Spleen (tissue), 11 donors: ENCODE measurements around the gene HIVEP3. TPM values are rescaled to one million over a fixed set of nuclear protein-coding genes. Genes with fewer than 3 reads are reported as not detected.
A peak's percentile ranks its signal among the peaks of the same experiment; 100 is the strongest.

Experiments used
- DNase-seq: peaks from one replicate; pipeline ENCODE4 v3.0.0-alpha.2; 2020
- H3K27ac ChIP-seq, 8 donors: fragments of 200-600 bp; sonication (generic) in 7 of 8; 1 replicate in 4 of 8; 2 replicates in 4 of 8; pipeline versions ENCODE4 v1.5.0 to v1.8.0; 2016 to 2021; ENCODE audit warnings: inconsistent platforms in 4 of 8, mild to moderate bottlenecking in 4 of 8, moderate library complexity in 1 of 8
- H3K27me3 ChIP-seq, 7 donors: fragments of 200-600 bp; sonication (generic) in 6 of 7; replicated peaks in 1 of 7; 1 replicate in 4 of 7; 2 replicates in 3 of 7; pipeline versions ENCODE4 v1.5.0 to v1.8.0; 2016 to 2021; ENCODE audit warnings: inconsistent platforms in 3 of 7, mild to moderate bottlenecking in 1 of 7
- H3K36me3 ChIP-seq, 6 donors: fragments of 200-600 bp; sonication (generic) in 5 of 6; 1 replicate in 4 of 6; 2 replicates in 2 of 6; pipeline versions ENCODE4 v1.5.0 to v1.8.0; 2016 to 2021; ENCODE audit warnings: inconsistent platforms in 2 of 6
- H3K4me1 ChIP-seq, 6 donors: fragments of 200-600 bp; sonication (generic) in 5 of 6; 1 replicate in 3 of 6; 2 replicates in 3 of 6; pipeline versions ENCODE4 v1.5.0 to v1.8.0; 2016 to 2021; ENCODE audit warnings: inconsistent platforms in 3 of 6
- H3K4me3 ChIP-seq, 8 donors: fragments of 200-600 bp; sonication (generic) in 7 of 8; 1 replicate in 4 of 8; 2 replicates in 4 of 8; pipeline versions ENCODE4 v1.5.0 to v1.8.0; 2016 to 2021; ENCODE audit warnings: inconsistent platforms in 4 of 8, mild to moderate bottlenecking in 4 of 8, moderate library complexity in 2 of 8
- H3K9me3 ChIP-seq, 8 donors: fragments of 200-600 bp; sonication (generic) in 7 of 8; 1 replicate in 4 of 8; 2 replicates in 4 of 8; pipeline versions ENCODE4 v1.5.0 to v1.8.0; 2016 to 2021; ENCODE audit warnings: inconsistent platforms in 4 of 8
- POLR2A ChIP-seq, 3 donors: fragments of 450-650 bp; IDR thresholded peaks; one replicate each; pipeline ENCODE4 v1.5.1; 2017; ENCODE audit warnings: antibody characterized with exemption in 3 of 3, mild to moderate bottlenecking in 1 of 3
- POLR2AphosphoS5 ChIP-seq, 3 donors: sonication (generic); formaldehyde crosslinking; IDR thresholded peaks; one replicate each; pipeline ENCODE4 v1.5.1; 2017; ENCODE audit warnings: antibody characterized with exemption in 3 of 3
- WGBS, 5 donors: extraction: QIAGEN DNeasy Blood & Tissue Kit in 3 of 5; methylation state at CpG; one replicate each; pipeline versions ENCODE4 v1.1.5 to v1.1.7; 2013 to 2018; 5-methylcytosine and 5-hydroxymethylcytosine counted together
- intact Hi-C: fragments of 100-400 bp; cut with DNase I; formaldehyde crosslinking; loops from one replicate; pipeline ENCODE4 v1.15.0; 2023; ENCODE audit warnings: low total_unique reads
- polyA plus RNA-seq, 3 donors: library from polyadenylated mRNA; stranded (reverse); fragments of 200-250 nt; gene quantifications; one replicate each; pipeline ENCODE4 v1.2.1, GENCODE V29; 2013
- total RNA-seq, 7 donors: library from RNA; depleted of rRNA in 3 of 7; stranded (reverse); fragments of >200 nt in 3 of 7; fragmentation: NEBNext Ultra II Directional in 4 of 7; extraction: Animal tissue kit (Norgen Biotek cat#: 25700) in 4 of 7; gene quantifications; one replicate each; pipeline versions ENCODE4 v1.1.0 to v1.2.1, GENCODE V29; 2016 to 2021
- TF ChIP-seq, protein P1 (sequence below), 11 experiments: fragments of 200-600 bp in 7 of 11; fragments of 450-650 bp in 4 of 11; sonication (generic) in 4 of 11; IDR thresholded peaks in 8 of 11; conservative IDR thresholded peaks in 3 of 11; 1 replicate in 7 of 11; 2 replicates in 4 of 11; pipeline versions ENCODE4 v1.4.0 to v1.8.0; 2016 to 2021; ENCODE audit warnings: antibody characterized with exemption in 11 of 11, inconsistent platforms in 4 of 11, mild to moderate bottlenecking in 1 of 11
- donor health status: healthy with polysubstance abuse.
- donor health status: DM: no; HTN: no; CAD: no; lungs with moderate emphysema.
- donor health status: DM: no; HTN: no; CAD: no.
- donor health status: Bipolar disorder and iron deficiency.
- donor health status: healthy.
- donor health status: DM: no; HTN: no; CAD: no.
- donor health status: DM: yes; HTN: yes; CAD: no.

The HIVEP3 gene
- total and polyA plus RNA-seq, 10 donors, result 2.4 to 21.2 (median 8.2) TPM

DNA sequence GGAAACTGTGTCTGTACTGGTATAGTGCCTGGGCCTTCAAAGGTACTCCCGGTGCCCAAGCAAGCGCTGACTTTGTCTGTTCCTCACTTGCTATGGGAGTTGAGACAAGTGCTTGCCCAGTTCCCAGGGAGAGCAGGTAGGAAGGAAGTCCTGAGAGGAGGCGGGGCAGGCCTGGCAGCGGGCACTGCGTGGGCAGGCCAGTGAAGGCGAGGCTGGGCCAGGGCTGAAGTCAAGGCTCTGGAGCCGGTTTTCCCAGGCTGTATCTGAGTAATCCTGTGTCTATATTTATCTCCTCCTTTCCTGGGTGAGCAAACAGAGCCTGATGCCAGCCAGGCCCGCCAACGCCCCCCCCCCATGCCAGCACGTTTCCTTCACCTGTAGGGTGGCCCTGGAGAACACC is 418.3 kb downstream of the HIVEP3 start:
- peaks cover 0 to 20% (median 13%) of the 10 kb centered on the region in 7 donors for H3K27me3 ChIP-seq
- H3K9me3 ChIP-seq, result no peaks in the 10 kb centered on the region
- H3K4me1 ChIP-seq, result peaks cover 0 to 37% (median 19%) of the 10 kb centered on the region in 6 donors
- no peak overlapping the region for H3K27ac ChIP-seq
- DNase-seq, result no peak
- H3K36me3 ChIP-seq, result no peaks in the 10 kb centered on the region
- intact Hi-C loops, result no loop called here
- H3K4me3 ChIP-seq, result no peak overlapping the region
- 76 to 87% (median 81%) methylated on average over 7 to 10 of the region's 10 CpGs for WGBS, 5 donors
- TF ChIP-seq, protein P1, sequence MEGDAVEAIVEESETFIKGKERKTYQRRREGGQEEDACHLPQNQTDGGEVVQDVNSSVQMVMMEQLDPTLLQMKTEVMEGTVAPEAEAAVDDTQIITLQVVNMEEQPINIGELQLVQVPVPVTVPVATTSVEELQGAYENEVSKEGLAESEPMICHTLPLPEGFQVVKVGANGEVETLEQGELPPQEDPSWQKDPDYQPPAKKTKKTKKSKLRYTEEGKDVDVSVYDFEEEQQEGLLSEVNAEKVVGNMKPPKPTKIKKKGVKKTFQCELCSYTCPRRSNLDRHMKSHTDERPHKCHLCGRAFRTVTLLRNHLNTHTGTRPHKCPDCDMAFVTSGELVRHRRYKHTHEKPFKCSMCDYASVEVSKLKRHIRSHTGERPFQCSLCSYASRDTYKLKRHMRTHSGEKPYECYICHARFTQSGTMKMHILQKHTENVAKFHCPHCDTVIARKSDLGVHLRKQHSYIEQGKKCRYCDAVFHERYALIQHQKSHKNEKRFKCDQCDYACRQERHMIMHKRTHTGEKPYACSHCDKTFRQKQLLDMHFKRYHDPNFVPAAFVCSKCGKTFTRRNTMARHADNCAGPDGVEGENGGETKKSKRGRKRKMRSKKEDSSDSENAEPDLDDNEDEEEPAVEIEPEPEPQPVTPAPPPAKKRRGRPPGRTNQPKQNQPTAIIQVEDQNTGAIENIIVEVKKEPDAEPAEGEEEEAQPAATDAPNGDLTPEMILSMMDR (IDR thresholded peaks at IDR 0.05 in 8 of 11, conservative IDR thresholded peaks at IDR 0.05 in 3 of 11), result no peak
- TF ChIP-seq POLR2A (IDR thresholded peaks at IDR 0.05) (no peak), POLR2AphosphoS5 (IDR thresholded peaks at IDR 0.05) (no peak)

DNA sequence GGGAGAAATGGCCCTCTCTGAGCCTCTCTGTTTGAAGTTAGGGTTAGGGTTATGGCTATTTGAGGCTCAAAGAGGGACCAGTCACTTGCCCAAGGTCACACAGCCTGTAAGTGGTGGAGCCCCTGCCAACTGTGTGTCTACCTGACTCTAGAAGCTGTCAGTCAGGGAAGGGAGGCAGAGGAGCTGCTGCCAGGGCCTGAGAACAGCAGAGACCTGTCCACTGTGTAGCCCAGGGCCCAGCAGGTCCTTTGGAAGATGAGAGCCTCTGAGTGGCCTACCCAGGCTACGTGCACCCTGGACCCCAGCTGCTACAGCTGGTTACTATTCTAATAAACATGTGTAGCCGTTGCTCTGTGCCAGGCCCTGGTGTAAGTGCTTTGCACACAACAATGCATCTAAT is 419.1 kb downstream of the HIVEP3 start:
- intact Hi-C loops, result no loop called here
- DNase-seq, result no peak
- no peak overlapping the region for H3K27ac ChIP-seq
- H3K4me3 ChIP-seq, result no peak overlapping the region
- H3K4me1 ChIP-seq, result peaks cover 0 to 42% (median 23%) of the 10 kb centered on the region in 6 donors
- no peaks in the 10 kb centered on the region for H3K9me3 ChIP-seq
- H3K36me3 ChIP-seq, result no peaks in the 10 kb centered on the region
- peaks cover 0 to 28% (median 13%) of the 10 kb centered on the region in 7 donors for H3K27me3 ChIP-seq
- TF ChIP-seq POLR2AphosphoS5 (IDR thresholded peaks at IDR 0.05) (no peak), POLR2A (IDR thresholded peaks at IDR 0.05) (no peak)
- TF ChIP-seq, protein P1 (IDR thresholded peaks at IDR 0.05 in 8 of 11, conservative IDR thresholded peaks at IDR 0.05 in 3 of 11), result no peak
- 74 to 91% (median 84%) methylated on average over 2 of the region's 2 CpGs for WGBS, 5 donors

DNA sequence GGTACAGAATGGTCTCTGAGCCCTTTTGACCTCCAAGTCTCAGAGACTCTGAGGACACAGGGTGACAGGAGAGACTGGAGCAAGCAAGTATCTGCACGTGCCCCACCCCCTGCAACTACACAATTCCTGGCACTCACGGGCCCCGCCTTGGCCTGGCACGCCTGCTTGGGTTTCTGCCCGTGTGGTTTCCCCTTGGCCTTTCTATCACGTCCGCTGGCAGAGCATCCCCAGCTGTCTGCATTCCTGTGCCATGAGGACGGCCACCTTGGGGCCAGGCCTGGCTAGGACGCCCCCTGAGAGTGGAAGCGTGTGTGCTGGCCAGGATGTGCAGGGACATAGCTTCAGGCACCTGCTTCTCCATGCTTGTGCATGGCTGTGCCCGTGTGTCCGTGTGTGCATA is 419.9 kb downstream of the HIVEP3 start:
- Histone ChIP-seq H3K27me3 (peaks cover 0 to 33% (median 13%) of the 10 kb centered on the region in 7 donors), H3K27ac (peak overlapping the region in 1 of 8 donors; percentile 11), H3K4me3 (no peak overlapping the region), H3K4me1 (peaks cover 0 to 42% (median 23%) of the 10 kb centered on the region in 6 donors), H3K36me3 (no peaks in the 10 kb centered on the region), H3K9me3 (no peaks in the 10 kb centered on the region)
- TF ChIP-seq POLR2AphosphoS5 (IDR thresholded peaks at IDR 0.05) (peak; percentile 50 to 78 (median 68)), POLR2A (IDR thresholded peaks at IDR 0.05) (no peak)
- TF ChIP-seq, protein P1 (IDR thresholded peaks at IDR 0.05 in 8 of 11, conservative IDR thresholded peaks at IDR 0.05 in 3 of 11), result no peak
- intact Hi-C loops, result no loop called here
- 65 to 86% (median 77%) methylated on average over 10 to 12 of the region's 12 CpGs for WGBS, 5 donors
- DNase-seq, result no peak

DNA sequence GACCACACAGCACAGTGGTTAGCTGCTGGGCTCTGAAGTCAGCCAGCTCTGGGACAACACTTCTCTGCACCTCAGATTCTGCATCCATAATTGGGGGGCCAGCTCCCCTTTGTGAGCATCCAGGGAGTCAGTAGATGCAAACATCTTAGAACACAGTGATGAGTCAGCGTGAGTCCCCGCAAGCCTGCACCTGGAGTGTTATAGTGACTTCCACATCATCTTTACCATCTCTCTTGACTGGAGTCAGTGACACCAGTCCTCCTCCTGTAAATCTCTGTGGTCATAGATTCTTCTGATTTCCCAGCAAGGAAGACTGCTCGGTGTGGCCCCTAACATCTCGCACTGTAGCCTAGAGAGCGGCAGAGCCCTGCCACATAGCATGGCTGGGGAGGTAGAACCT is 420.3 kb downstream of the HIVEP3 start:
- no peaks in the 10 kb centered on the region for H3K9me3 ChIP-seq
- whole genome bisulfite sequencing, 5 donors, result 72 to 93% (median 89%) methylated on average over 5 of the region's 5 CpGs
- H3K27me3 ChIP-seq, result peaks cover 0 to 33% (median 13%) of the 10 kb centered on the region in 7 donors
- DNase-seq, result no peak
- H3K4me3 ChIP-seq, result no peak overlapping the region
- TF ChIP-seq, protein P1 (IDR thresholded peaks at IDR 0.05 in 8 of 11, conservative IDR thresholded peaks at IDR 0.05 in 3 of 11), result no peak
- TF ChIP-seq POLR2AphosphoS5 (IDR thresholded peaks at IDR 0.05), result no peak
- no peak for TF ChIP-seq POLR2A (IDR thresholded peaks at IDR 0.05)
- intact Hi-C loops, result no loop called here
- peaks cover 0 to 42% (median 23%) of the 10 kb centered on the region in 6 donors for H3K4me1 ChIP-seq
- peak overlapping the region in 1 of 8 donors; percentile 11 for H3K27ac ChIP-seq
- no peaks in the 10 kb centered on the region for H3K36me3 ChIP-seq
